DMS53 treated with DMSO at 0.1 percent for 48 hours (cell line): Measurements from ENCODE around the gene LIPT1.
A peak's percentile ranks its signal among the peaks of the same experiment; 100 is the strongest.
"Not testable (repeated sequence)": the region's sequence is repeated elsewhere in the genome, so short reads cannot be mapped to it uniquely, and the experiment has no call there.

Experiments used
- DNase-seq: peaks from one replicate; lab custom pipeline; 2025; ENCODE audit not compliant: unreplicated experiment; lab: John Stamatoyannopoulos, UW

LIPT1 gene

GRCh38 chr2:99171377-99172140 is 16.8 kb downstream of the LIPT1 start:
- DNase-seq = no peak

- peak; percentile 100 for DNase-seq
Measured at GRCh38 chr2:99180755-99181623, 26.2 kb downstream of the LIPT1 start, which contains the start of the genes MITD1 and MRPL30. MITD1 (minus strand) TSS chr2:99181058; CDS start chr2:99180981, 77 bp downstream. MRPL30 (plus strand) TSS chr2:99181184; CDS start chr2:99186204, 5,020 bp downstream.

- DNase-seq = peak; percentile 74
Measured at GRCh38 chr2:99181624-99182000, 26.8 kb downstream of the LIPT1 start.

- DNase-seq = no peak
Measured at GRCh38 chr2:99183025-99183424, 28.3 kb downstream of the LIPT1 start.

GRCh38 chr2:99184811-99185210 is 30.0 kb downstream of the LIPT1 start:
- no peak for DNase-seq

- no peak for DNase-seq
Measured at GRCh38 chr2:99187011-99187410, 32.2 kb downstream of the LIPT1 start.

- no peak for DNase-seq
Measured at GRCh38 chr2:99188357-99188756, 33.6 kb downstream of the LIPT1 start.

- DNase-seq = no peak
Measured at GRCh38 chr2:99190548-99190947, 35.8 kb downstream of the LIPT1 start.

- not testable (repeated sequence) for DNase-seq
Measured at GRCh38 chr2:99192364-99192763, 37.6 kb downstream of the LIPT1 start.

- no peak for DNase-seq
Measured at GRCh38 chr2:99198103-99198841, 43.5 kb downstream of the LIPT1 start.

- no peak for DNase-seq
Measured at GRCh38 chr2:99200076-99200800, 45.5 kb downstream of the LIPT1 start.

- no peak for DNase-seq
Measured at GRCh38 chr2:99201959-99202678, 47.4 kb downstream of the LIPT1 start.

GRCh38 chr2:99205491-99205890 is 50.7 kb downstream of the LIPT1 start:
- DNase-seq = peak; percentile 92
